ENCODE measurements around the gene MPP3.
"Not testable (repeated sequence)": the region's sequence is repeated elsewhere in the genome, so short reads cannot be mapped to it uniquely, and the experiment has no call there.

MPP3 gene

GRCh38 chr17:43864161-43864984, 31.4 kb upstream of the MPP3 start:
- no peak for DNase-seq (ENCODE audit: low read depth in 4 of 4, low spot score in 1 of 4)

DNA sequence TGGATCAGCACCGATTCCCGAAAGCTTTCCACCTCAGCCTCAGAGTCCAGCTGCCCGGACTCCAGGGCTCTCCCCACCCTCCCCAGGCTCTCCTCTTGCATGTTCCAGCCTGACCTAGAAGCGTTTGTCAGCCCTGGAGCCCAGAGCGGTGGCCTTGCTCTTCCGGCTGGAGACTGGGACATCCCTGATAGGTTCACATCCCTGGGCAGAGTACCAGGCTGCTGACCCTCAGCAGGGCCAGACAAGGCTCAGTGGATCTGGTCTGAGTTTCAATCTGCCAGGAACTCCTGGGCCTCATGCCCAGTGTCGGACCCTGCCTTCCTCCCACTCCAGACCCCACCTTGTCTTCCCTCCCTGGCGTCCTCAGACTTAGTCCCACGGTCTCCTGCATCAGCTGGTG, 29.0 kb upstream of the MPP3 start:
- DNase-seq (ENCODE audit: low read depth in 4 of 4, low spot score in 1 of 4) = no peak

DNA sequence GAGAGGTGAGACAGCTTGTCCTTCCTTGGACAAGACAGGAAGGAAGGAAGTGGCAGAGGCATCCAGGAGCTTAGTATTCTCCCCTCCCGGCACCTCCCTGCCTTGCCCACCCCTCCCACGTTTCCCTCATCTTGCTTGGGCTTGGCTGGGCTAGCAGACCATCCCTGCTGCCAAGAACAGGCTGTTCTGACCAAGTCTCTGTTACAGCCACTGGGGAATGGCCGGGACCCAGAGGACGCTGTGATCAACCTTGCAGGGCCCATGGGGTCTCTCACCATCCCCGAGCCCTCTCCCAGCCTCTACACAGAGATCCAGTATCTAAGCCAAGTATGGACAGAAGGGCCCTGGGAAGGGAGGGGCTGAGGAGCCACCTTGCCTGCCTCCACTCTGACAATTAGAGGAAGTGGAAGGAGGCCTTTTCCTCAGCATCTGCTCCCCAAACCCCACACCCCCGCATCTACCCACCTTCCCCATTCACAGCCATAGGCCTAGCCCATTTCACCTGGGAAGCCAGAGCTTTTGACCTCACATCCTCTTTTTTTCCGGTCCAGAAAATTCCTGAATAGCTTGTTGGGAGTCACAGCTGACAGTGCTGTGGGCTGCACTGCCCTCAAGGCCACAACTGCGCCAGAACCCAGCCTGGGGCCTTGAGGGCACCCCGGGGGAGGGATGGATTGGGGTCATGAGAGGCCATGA, 28.1 kb upstream of the MPP3 start:
- DNase-seq (ENCODE audit: low read depth in 4 of 4, low spot score in 1 of 4) = no peak

DNA sequence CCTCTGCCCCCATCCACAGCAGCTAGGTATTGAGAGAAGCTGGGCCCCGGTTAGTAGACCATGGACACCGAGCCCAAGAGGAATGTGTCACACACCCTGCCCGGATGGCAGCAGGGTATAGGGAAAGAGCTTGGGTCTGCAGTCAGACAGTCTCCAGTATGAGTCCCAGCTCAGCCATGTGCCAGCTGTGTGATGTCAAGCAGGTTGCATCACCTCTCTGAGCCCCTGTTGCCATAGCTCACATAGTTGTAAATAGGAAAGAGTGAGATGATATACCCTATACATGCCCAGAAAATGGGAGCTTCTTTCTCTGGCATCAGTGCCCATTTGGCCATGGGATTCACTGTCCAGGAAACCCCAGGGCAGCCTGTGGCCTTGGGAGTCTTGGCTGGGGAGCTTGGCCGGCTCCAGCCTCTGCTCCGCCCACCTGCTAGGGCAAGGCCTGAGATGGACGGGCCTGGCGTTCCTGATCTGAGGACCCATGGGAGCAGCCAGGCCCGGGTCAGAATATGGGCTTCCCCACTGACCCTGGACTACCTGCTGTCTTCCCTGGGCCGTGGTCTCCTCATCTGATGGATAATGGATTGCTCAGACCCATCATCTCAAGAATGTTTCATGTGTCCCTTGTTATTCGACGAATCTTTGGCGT, 27.3 kb upstream of the MPP3 start:
- no peak for DNase-seq (ENCODE audit: low read depth in 4 of 4, low spot score in 1 of 4)

DNA sequence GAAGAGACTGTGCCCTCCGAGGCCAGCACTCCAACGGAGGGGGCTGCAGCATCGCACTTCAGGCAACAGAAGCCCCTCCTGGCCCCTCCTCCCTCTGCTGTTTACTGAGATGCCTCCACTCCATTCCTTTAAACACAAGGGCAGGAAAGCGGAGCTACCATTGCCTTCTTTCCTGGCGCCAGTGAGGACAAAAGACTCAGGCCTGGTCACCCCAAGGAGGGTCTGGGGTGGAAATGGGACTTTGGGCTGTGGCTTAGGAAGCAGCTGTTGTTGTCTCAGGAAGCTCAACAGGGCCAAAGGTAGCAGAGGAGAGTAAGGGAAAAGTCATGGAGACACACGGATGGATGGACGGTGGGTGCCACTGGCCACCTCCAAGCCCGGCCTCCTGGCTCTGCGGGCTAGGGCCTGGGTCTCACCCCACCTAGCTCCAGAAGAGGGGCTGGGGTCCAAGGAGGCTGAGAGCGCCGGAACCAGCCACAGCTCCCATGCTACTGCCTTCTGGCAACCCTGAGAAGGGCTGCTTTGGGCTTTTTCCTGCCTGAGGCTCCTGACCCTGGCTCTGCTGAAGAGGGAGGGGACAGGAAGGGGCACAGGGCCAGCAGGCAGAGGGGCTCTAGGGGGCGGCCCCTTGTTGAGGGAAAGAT, 25.1 kb upstream of the MPP3 start:
- no peak for DNase-seq (ENCODE audit: low read depth in 4 of 4, low spot score in 1 of 4)

- DNase-seq (ENCODE audit: low read depth in 4 of 4, low spot score in 1 of 4) = no peak
Measured at GRCh38 chr17:43857141-43857540, 24.2 kb upstream of the MPP3 start.

GRCh38 chr17:43856141-43856540, 23.2 kb upstream of the MPP3 start:
- DNase-seq (ENCODE audit: low read depth in 4 of 4, low spot score in 1 of 4) = no peak

- no peak for DNase-seq (ENCODE audit: low read depth in 4 of 4, low spot score in 1 of 4)
Measured at GRCh38 chr17:43855061-43855460, 22.1 kb upstream of the MPP3 start.

- DNase-seq (ENCODE audit: low read depth in 4 of 4, low spot score in 1 of 4) = no peak
Measured at GRCh38 chr17:43854498-43854897, 21.6 kb upstream of the MPP3 start.

- no peak for DNase-seq (ENCODE audit: low read depth in 4 of 4, low spot score in 1 of 4)
Measured at GRCh38 chr17:43853546-43853945, 20.6 kb upstream of the MPP3 start.

GRCh38 chr17:43852571-43852970, 19.6 kb upstream of the MPP3 start:
- no peak for DNase-seq (ENCODE audit: low read depth in 4 of 4, low spot score in 1 of 4)

- no peak for DNase-seq (ENCODE audit: low read depth in 4 of 4, low spot score in 1 of 4)
Measured at GRCh38 chr17:43849116-43849515, 16.2 kb upstream of the MPP3 start.

GRCh38 chr17:43848601-43849000, 15.7 kb upstream of the MPP3 start:
- DNase-seq (ENCODE audit: low read depth in 4 of 4, low spot score in 1 of 4) = no peak

GRCh38 chr17:43846963-43847371, 14.0 kb upstream of the MPP3 start, which contains the start of gene CD300LG:
Gene CD300LG, plus strand, starts transcription at chr17:43847176. Its CDS starts 41 bp downstream, at chr17:43847217.
- no peak for DNase-seq (ENCODE audit: low read depth in 4 of 4, low spot score in 1 of 4)

- DNase-seq (ENCODE audit: low read depth in 4 of 4, low spot score in 1 of 4) = peak; percentile 55 to 66 (median 64)
Measured at GRCh38 chr17:43846221-43846712, 13.3 kb upstream of the MPP3 start.

- no peak for DNase-seq (ENCODE audit: low read depth in 4 of 4, low spot score in 1 of 4)
Measured at GRCh38 chr17:43845766-43846165, 12.8 kb upstream of the MPP3 start.

DNA sequence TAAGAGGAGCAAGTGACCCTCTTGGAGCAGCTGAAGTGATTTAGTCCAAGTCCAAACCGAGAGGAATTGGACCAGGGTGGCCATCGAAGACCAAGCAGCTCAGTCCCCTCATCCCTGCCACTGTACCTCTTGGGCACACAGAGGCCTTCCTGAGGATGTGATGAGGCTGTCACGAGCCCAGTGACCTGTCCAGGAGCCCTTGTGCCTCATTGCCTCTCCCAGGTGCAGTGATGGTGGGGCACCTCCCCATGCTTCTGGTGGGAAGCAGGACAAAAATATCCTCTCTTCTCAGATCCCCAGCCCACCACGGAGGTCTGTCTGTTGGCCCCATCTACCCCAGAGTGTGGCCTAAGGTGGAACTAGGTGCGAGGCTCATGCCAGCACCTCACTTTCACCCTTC, 11.3 kb upstream of the MPP3 start:
- DNase-seq (ENCODE audit: low read depth in 4 of 4, low spot score in 1 of 4) = no peak

DNA sequence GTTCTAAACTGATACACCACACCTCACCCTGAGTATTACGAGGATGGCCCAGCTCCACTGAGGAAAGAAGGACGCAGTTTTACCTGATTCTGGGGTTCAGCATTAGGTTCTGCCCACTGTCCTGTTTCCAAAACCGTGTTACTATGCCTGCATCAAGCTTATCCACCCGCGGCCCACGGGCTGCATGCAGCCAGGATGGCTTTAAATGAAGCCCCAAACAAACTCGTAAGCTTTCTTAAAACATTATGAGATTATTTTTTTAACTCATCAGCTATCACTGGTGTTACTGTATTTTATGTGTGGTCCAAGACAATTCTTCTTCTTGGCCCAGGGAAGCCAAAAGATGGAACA, 10.0 kb upstream of the MPP3 start:
- no peak for DNase-seq (ENCODE audit: low read depth in 4 of 4, low spot score in 1 of 4)

DNA sequence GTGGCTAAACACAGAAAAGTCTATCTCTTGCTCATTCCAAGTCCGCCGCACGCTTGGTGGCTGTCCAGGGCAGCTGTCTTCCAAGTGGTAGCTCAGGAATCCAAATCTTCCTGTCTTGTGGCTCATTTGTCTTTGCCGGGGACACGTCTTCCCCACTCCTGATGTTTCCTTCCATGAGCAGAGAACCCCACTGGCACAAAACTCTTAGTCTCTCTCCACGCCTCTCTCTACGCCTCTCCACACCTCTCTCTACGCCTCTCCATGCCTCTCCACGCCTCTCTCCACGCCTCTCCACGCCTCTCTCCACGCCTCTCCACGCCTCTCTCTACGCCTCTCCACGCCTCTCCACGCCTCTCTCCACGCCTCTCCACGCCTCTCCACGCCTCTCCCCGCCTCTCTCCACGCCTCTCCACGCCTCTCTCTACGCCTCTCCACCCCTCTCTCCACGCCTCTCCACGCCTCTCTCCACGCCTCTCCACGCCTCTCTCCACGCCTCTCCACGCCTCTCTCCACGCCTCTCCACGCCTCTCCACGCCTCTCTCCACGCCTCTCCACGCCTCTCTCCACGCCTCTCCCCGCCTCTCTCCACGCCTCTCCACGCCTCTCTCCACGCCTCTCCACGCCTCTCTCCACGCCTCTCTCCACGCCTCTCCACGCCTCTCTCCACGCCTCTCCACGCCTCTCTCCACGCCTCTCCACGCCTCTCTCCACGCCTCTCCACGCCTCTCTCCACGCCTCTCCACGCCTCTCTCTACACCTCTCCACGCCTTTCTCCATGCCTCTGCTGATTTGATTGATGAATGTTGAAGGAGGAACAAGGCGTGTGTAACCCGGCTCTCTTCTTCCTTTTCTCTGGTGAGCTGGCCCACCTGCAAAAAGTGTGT, 9.4 kb upstream of the MPP3 start:
- not testable (repeated sequence) for DNase-seq (ENCODE audit: low read depth in 4 of 4, low spot score in 1 of 4)

GRCh38 chr17:43841282-43841681, 8.3 kb upstream of the MPP3 start:
- no peak for DNase-seq (ENCODE audit: low read depth in 4 of 4, low spot score in 1 of 4)
